SK-N-SH treated with all-trans-retinoic acid at 6 μM for 48 hours (cell line): ENCODE data around the gene FAM98A.

Experiments
- BACH2 ChIP-seq: fragments of 250-450 bp; sonication (Bioruptor Pico); IDR thresholded peaks from 2 replicates; pipeline ENCODE4 v1.9.0; 2021; ENCODE audit warnings: mild to moderate bottlenecking, borderline replicate concordance
- RARB ChIP-seq: fragments of 250-450 bp; sonication (Bioruptor Pico); IDR thresholded peaks from 2 replicates; pipeline ENCODE4 v1.8.0; 2021; ENCODE audit warnings: mild to moderate bottlenecking, moderate library complexity
- SNAI2 ChIP-seq: fragments of 250-450 bp; sonication (Bioruptor Pico); IDR thresholded peaks from 2 replicates; pipeline ENCODE4 v1.5.0; 2020; ENCODE audit warnings: mild to moderate bottlenecking, moderate library complexity
- ZC3H10 ChIP-seq: fragments of 250-450 bp; sonication (Bioruptor Pico); IDR thresholded peaks from 2 replicates; pipeline ENCODE4 v1.5.1; 2021; ENCODE audit warnings: mild to moderate bottlenecking, moderate library complexity
- ZNF565 ChIP-seq: fragments of 450-650 bp; formaldehyde crosslinking; conservative IDR thresholded peaks from 2 replicates; pipeline ENCODE4 v1.5.0; 2020; ENCODE audit warnings: low read depth, mild to moderate bottlenecking, moderate library complexity
- TF ChIP-seq, protein P1 (sequence below): fragments of 250-450 bp; sonication (Bioruptor Pico); IDR thresholded peaks from 2 replicates; pipeline ENCODE4 v1.5.0; 2020; ENCODE audit warnings: mild to moderate bottlenecking, moderate library complexity
- TF ChIP-seq, protein P2 (sequence below): fragments of 250-450 bp; sonication (Bioruptor Pico); IDR thresholded peaks from 2 replicates; pipeline ENCODE4 v1.8.0; 2020; ENCODE audit warnings: mild to moderate bottlenecking, moderate library complexity, borderline replicate concordance
- TF ChIP-seq, protein P3 (sequence below): fragments of 250-450 bp; sonication (Bioruptor Pico); IDR thresholded peaks from 2 replicates; pipeline ENCODE4 v1.8.0; 2021; ENCODE audit warnings: low read depth, mild to moderate bottlenecking, moderate library complexity, borderline replicate concordance

DNA sequence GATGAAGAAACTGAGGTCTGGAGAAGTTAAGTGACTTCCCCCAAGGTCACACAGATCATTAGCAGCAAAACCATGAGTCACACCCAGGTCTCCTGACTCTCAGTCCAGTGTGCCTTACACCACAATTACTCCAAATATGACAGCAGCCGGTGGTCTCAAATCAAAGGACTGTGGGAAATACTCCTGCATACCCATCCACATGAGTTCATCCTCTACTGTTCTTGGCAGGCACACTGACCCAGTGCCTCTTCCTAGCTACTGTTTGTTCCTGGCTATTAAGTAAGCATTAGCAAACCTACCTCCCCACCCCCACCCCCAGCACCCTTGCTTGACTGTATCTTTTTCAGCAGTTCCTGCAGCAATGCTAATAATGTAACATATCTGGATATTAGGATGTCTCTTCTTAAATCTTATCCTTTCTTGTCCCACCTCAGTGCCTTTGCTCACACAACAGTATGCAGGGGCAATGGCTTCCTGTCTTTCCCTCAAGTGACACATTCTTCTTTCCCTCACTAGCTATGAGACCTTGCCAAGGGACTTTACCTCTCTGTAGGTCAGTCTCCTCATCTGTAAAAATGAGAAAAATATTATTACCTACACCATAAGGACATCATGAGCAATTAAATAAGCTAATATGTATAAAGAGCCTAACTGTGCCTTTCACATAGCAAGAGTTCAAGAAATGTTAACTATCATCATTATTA, 46.2 kb downstream of the FAM98A start:
- TF ChIP-seq, protein P1, sequence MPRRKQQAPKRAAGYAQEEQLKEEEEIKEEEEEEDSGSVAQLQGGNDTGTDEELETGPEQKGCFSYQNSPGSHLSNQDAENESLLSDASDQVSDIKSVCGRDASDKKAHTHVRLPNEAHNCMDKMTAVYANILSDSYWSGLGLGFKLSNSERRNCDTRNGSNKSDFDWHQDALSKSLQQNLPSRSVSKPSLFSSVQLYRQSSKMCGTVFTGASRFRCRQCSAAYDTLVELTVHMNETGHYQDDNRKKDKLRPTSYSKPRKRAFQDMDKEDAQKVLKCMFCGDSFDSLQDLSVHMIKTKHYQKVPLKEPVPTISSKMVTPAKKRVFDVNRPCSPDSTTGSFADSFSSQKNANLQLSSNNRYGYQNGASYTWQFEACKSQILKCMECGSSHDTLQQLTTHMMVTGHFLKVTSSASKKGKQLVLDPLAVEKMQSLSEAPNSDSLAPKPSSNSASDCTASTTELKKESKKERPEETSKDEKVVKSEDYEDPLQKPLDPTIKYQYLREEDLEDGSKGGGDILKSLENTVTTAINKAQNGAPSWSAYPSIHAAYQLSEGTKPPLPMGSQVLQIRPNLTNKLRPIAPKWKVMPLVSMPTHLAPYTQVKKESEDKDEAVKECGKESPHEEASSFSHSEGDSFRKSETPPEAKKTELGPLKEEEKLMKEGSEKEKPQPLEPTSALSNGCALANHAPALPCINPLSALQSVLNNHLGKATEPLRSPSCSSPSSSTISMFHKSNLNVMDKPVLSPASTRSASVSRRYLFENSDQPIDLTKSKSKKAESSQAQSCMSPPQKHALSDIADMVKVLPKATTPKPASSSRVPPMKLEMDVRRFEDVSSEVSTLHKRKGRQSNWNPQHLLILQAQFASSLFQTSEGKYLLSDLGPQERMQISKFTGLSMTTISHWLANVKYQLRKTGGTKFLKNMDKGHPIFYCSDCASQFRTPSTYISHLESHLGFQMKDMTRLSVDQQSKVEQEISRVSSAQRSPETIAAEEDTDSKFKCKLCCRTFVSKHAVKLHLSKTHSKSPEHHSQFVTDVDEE = no peak
- TF ChIP-seq, protein P2, sequence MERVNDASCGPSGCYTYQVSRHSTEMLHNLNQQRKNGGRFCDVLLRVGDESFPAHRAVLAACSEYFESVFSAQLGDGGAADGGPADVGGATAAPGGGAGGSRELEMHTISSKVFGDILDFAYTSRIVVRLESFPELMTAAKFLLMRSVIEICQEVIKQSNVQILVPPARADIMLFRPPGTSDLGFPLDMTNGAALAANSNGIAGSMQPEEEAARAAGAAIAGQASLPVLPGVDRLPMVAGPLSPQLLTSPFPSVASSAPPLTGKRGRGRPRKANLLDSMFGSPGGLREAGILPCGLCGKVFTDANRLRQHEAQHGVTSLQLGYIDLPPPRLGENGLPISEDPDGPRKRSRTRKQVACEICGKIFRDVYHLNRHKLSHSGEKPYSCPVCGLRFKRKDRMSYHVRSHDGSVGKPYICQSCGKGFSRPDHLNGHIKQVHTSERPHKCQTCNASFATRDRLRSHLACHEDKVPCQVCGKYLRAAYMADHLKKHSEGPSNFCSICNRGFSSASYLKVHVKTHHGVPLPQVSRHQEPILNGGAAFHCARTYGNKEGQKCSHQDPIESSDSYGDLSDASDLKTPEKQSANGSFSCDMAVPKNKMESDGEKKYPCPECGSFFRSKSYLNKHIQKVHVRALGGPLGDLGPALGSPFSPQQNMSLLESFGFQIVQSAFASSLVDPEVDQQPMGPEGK (CRISPR knock-in tag) = no peak
- TF ChIP-seq BACH2 (CRISPR knock-in tag) (no peak), SNAI2 (CRISPR knock-in tag) (no peak), RARB (CRISPR knock-in tag) (no peak), ZNF565 (no peak), ZC3H10 (no peak)
- TF ChIP-seq, protein P3, sequence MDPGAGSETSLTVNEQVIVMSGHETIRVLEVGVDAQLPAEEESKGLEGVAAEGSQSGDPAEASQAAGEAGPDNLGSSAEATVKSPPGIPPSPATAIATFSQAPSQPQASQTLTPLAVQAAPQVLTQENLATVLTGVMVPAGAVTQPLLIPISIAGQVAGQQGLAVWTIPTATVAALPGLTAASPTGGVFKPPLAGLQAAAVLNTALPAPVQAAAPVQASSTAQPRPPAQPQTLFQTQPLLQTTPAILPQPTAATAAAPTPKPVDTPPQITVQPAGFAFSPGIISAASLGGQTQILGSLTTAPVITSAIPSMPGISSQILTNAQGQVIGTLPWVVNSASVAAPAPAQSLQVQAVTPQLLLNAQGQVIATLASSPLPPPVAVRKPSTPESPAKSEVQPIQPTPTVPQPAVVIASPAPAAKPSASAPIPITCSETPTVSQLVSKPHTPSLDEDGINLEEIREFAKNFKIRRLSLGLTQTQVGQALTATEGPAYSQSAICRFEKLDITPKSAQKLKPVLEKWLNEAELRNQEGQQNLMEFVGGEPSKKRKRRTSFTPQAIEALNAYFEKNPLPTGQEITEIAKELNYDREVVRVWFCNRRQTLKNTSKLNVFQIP = no peak
